HEK293T (cell line): ENCODE data around the gene DNAJB12.
A peak's percentile ranks its signal among the peaks of the same experiment; 100 is the strongest.
"Not testable (repeated sequence)": the region's sequence is repeated elsewhere in the genome, so short reads cannot be mapped to it uniquely, and the experiment has no call there.

Experiments used
- CTCF ChIA-PET: fragments of 350-600 bp; formaldehyde crosslinking; extraction: SDS; loops from one replicate; lab custom pipeline; 2021; ENCODE audit warnings: antibody characterized with exemption, inconsistent platforms; lab: Yijun Ruan, JAX
- POLR2A ChIA-PET: fragments of 350-600 bp; formaldehyde crosslinking; extraction: SDS; loops from one replicate; lab custom pipeline; 2020; ENCODE audit warnings: antibody characterized with exemption, inconsistent platforms; lab: Yijun Ruan, JAX
- DNase-seq: peaks from one replicate; pipeline ENCODE4 v3.0.0; 2012; ENCODE audit warnings: mixed read lengths; ENCODE audit errors: extremely low spot score
- ARNT ChIP-seq: fragments of 450-650 bp; IDR thresholded peaks from 2 replicates; pipeline ENCODE4 v1.6.1; 2017; ENCODE audit warnings: mild to moderate bottlenecking
- BHLHE40 ChIP-seq: fragments of 450-650 bp; IDR thresholded peaks from 2 replicates; pipeline ENCODE4 v1.6.1; 2016; ENCODE audit warnings: mild to moderate bottlenecking, moderate library complexity, borderline replicate concordance
- CTBP1 ChIP-seq: fragments of 450-650 bp; IDR thresholded peaks from 2 replicates; pipeline ENCODE4 v1.6.1; 2016; ENCODE audit warnings: borderline replicate concordance
- ELF4 ChIP-seq: fragments of 450-650 bp; IDR thresholded peaks from 2 replicates; pipeline ENCODE4 v1.6.1; 2017; ENCODE audit warnings: antibody characterized with exemption
- FOXA1 ChIP-seq: fragments of 450-650 bp; IDR thresholded peaks from 2 replicates; pipeline ENCODE4 v1.6.1; 2016; ENCODE audit warnings: mild to moderate bottlenecking
- FOXK2 ChIP-seq: fragments of 450-650 bp; IDR thresholded peaks from 2 replicates; pipeline ENCODE4 v1.6.1; 2016; ENCODE audit warnings: mild to moderate bottlenecking
- FOXM1 ChIP-seq: fragments of 450-650 bp; IDR thresholded peaks from 2 replicates; pipeline ENCODE4 v1.6.1; 2017; ENCODE audit warnings: mild to moderate bottlenecking, borderline replicate concordance
- HDGF ChIP-seq: fragments of 450-650 bp; IDR thresholded peaks from 2 replicates; pipeline ENCODE4 v1.6.1; 2017; ENCODE audit warnings: antibody characterized with exemption, borderline replicate concordance
- L3MBTL2 ChIP-seq: fragments of 450-650 bp; conservative IDR thresholded peaks from 2 replicates; pipeline ENCODE4 v1.6.1; 2016; ENCODE audit warnings: mild to moderate bottlenecking
- LEF1 ChIP-seq: fragments of 450-650 bp; IDR thresholded peaks from 2 replicates; pipeline ENCODE4 v1.6.1; 2017; ENCODE audit warnings: mild to moderate bottlenecking, borderline replicate concordance
- NFRKB ChIP-seq: fragments of 450-650 bp; IDR thresholded peaks from 2 replicates; pipeline ENCODE4 v1.6.1; 2016; ENCODE audit warnings: mild to moderate bottlenecking, moderate library complexity
- SP1 ChIP-seq: fragments of 450-650 bp; IDR thresholded peaks from 2 replicates; pipeline ENCODE4 v1.6.1; 2017
- SUZ12 ChIP-seq: fragments of 450-650 bp; IDR thresholded peaks from 2 replicates; pipeline ENCODE4 v1.6.1; 2016; ENCODE audit warnings: mild to moderate bottlenecking
- TARDBP ChIP-seq: fragments of 450-650 bp; IDR thresholded peaks from 2 replicates; pipeline ENCODE4 v1.6.1; 2016
- ZNF384 ChIP-seq: fragments of 450-650 bp; IDR thresholded peaks from 2 replicates; pipeline ENCODE4 v1.6.1; 2016
- TF ChIP-seq, protein P1 (sequence below): fragments of 450-650 bp; IDR thresholded peaks from 2 replicates; pipeline ENCODE4 v1.6.1; 2016

DNAJB12 gene

DNA sequence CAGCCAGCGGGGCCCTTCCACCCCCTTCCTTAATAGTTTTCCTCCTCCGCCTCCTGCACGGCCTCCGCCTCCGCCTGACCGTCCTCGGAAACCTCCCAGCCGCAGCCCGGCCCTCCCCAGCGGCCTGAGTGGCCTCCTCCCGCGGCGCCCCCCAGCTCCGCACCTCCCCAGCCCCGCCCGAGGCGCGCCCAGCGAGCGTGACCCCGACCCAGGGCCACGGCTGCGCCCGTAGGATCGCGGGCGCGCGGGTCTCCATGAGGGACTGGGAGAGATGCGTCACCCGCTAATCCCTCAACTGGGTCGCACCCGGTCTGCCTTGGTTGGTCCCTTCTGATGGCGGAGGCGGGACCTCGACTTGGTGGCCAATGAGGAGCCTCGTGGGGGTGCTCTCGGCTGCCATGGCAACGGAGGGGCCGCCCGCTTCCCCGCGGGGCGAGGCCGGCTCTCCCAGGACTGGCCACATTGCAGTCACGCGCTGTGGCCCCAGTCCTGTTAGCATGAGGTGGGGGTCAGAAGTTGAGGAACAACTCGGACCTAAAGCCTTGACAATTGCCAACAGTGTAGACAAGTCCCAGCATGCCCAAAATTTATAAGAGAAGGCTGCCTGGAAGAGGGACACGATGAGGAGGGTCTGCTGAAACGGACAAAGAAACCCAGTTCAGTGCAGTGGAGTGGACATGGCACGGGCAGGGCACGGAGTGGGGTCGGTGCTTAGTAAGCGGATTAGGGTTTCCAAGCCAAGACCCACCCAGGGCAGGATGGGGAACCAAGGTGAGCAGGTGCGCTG is 56.7 kb downstream of the DNAJB12 start:
- CTCF ChIA-PET, result interaction anchor here (0.5 kb wide), 1 partner anchor 17 kb away, joined by 3 read pairs; no protein-coding TSS in a partner anchor
- DNase-seq, result peak; percentile 94
- POLR2A ChIA-PET, result interaction anchor here (0.7 to 3.1 kb wide), 8 partner anchors 16 to 34 kb away, joined by 3 to 27 read pairs (median 4); partner anchors contain the start of gene DDIT4
- TF ChIP-seq L3MBTL2 (peak; percentile 40), ARNT (no peak)

DNA sequence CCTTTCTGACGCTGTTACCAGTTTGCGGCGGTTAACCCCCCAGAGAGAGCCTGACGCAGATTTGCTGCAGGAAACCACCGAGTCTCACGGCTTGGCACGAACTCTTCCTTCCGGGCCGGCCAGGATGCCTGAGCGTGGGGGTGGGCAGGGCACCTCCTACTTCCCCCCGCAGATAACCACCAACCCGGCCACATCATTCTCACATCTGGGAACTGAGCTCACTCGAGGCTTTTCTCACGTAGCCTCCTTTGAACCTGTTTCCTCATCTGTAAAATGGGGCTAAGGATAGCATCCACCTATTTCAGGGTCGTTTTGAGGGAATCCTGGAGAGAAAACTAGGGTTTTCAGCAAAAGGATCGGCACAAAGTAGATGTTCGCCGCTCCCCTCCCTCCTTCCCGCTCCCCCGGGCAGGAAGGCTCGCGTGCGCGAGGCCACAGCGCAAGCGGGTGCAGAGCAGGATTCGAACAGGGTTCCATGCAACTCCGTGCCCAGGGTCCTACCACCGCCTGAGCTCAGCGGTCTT is 57.4 kb downstream of the DNAJB12 start:
- no peak for DNase-seq
- TF ChIP-seq LEF1 (no peak), SP1 (no peak), FOXK2 (no peak), ELF4 (no peak), BHLHE40 (no peak), L3MBTL2 (peak; percentile 52), NFRKB (no peak)
- POLR2A ChIA-PET, result interaction anchor here (0.7 to 3.1 kb wide), 8 partner anchors 17 to 35 kb away, joined by 3 to 27 read pairs (median 4); partner anchors contain the start of gene DDIT4
- CTCF ChIA-PET, result interaction anchor here (0.5 kb wide), 1 partner anchor 18 kb away, joined by 3 read pairs; no protein-coding TSS in a partner anchor

DNA sequence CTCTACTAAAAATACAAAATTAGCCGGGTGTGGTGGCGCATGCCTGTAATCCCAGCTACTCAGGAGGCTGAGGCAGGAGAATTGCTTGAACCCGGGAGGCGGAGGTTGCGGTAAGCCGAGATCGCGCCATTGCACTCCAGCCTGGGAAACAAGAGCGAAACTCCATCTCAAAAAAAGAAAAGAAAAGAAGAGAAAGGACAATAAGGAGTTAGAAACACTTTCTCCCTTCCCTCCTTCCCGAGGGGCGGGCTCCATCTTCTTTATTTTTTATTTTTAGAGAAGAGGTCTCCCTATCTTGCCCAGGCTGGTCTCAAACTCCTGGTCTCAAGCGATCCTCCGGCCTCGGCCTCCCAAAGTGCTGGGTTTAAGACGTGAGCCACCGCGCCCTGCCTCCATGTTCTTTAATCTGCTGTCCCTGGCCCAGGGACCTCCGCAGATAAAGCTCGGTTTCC is 57.9 kb downstream of the DNAJB12 start:
- POLR2A ChIA-PET, result interaction anchor here (0.8 to 3.1 kb wide), 7 partner anchors 18 to 35 kb away, joined by 3 to 27 read pairs (median 4); partner anchors contain the start of gene DDIT4
- CTCF ChIA-PET, DNase-seq: not testable (repeated sequence)

DNA sequence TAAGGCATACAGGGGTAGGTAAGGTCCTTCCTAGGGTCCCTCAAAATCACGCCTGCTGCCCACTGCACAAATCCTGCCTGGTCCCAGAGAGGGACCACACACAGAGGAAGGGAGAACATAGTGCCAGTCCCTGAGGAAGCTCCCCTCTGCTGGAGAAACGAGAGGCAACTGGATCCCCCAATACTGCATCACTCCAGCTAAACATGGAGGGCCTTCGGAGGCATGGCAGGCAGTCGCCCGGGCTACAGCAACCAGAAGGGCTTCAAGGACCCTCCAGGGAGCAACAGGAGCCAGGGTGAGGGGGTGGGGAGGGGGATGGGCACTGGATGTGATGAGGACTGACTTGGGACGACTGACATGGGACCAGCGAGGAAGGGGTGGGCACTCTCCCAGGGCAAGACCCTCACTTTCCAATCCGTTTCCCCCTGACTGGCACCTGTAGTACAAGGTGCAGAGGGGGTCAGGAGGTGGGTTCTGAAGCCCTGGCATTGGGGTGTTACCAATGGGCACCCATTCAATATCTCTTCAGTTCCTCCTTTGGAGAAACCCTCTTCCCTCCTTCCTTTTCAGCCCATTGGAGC is 59.3 kb downstream of the DNAJB12 start:
- CTCF ChIA-PET, result no interaction called here
- POLR2A ChIA-PET, result interaction anchor here (1.6 kb wide), 1 partner anchor 18 kb away, joined by 5 read pairs; no protein-coding TSS in a partner anchor
- no peak for TF ChIP-seq FOXK2
- no peak for TF ChIP-seq ELF4
- no peak for TF ChIP-seq CTBP1
- no peak for TF ChIP-seq SUZ12
- TF ChIP-seq HDGF, result no peak
- no peak for TF ChIP-seq SP1
- no peak for TF ChIP-seq TARDBP
- no peak for TF ChIP-seq BHLHE40
- TF ChIP-seq L3MBTL2, result no peak
- TF ChIP-seq ARNT, result no peak
- TF ChIP-seq FOXM1, result no peak
- TF ChIP-seq FOXA1, result no peak
- TF ChIP-seq ZNF384, result no peak
- no peak for TF ChIP-seq NFRKB
- no peak for TF ChIP-seq LEF1
- TF ChIP-seq, protein P1, sequence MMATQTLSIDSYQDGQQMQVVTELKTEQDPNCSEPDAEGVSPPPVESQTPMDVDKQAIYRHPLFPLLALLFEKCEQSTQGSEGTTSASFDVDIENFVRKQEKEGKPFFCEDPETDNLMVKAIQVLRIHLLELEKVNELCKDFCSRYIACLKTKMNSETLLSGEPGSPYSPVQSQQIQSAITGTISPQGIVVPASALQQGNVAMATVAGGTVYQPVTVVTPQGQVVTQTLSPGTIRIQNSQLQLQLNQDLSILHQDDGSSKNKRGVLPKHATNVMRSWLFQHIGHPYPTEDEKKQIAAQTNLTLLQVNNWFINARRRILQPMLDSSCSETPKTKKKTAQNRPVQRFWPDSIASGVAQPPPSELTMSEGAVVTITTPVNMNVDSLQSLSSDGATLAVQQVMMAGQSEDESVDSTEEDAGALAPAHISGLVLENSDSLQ, result no peak
- no peak for DNase-seq

DNA sequence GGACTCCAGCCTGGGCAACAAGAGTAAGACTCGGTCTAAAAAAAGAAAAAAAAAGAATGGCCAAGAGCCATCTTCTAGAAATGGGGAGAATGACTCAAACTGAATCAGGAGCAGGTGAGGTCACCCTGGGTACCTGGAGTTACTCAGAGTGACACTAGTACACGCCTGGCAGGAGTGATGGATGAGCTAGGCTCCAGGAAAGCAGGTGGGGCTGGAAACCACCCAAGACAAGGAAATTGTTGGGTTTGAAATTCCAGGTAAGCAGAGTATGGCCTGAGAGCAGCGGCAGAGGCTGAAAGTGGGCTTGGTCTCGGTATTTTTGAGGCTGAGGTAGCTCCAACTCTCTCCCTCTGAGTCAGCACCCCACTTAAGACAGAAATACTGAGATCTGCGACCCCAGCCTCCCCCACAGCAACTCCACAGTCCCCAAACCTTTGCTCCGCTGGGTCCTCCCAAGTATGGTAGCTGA is 62.5 kb downstream of the DNAJB12 start:
- DNase-seq, result no peak
- POLR2A ChIA-PET, result interaction anchor here (0.8 to 4.8 kb wide), 7 partner anchors 11 to 28 kb away, joined by 3 to 26 read pairs (median 4); partner anchors contain the start of gene DDIT4

DNA sequence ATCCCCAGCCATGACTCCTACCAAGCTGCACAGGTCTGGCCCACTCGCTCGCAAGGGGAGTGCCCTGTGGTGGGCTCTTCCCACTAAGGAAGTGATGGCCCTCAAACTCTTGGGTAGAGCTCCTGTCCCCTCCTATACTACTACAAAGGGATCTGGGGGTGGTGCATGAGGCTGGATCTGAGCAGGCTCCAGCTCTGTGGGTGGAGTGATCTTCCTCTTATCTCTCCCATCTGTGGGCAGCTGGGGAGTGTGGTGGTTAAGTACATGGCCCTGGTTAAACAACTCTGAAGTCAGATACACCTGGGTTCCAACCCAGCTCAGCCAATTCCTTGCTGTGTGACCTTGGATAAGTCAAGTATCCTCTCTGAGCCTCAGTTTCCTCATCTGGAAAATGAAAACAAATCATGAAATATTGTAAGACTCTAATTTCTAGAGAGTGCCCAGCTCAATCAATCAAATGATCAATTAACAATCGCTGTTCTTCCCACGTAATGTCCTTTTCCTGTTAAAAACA is 63.6 kb downstream of the DNAJB12 start:
- TF ChIP-seq SP1 (no peak), ARNT (no peak), ELF4 (no peak), BHLHE40 (no peak), FOXK2 (no peak), FOXM1 (no peak), L3MBTL2 (no peak), LEF1 (no peak)
- TF ChIP-seq, protein P1, result no peak
- ChIA-PET POLR2A (interaction anchor here (0.7 to 4.8 kb wide), 4 partner anchors 15 to 36 kb away, joined by 3 to 26 read pairs (median 6); partner anchors contain the start of gene DDIT4), CTCF (no interaction called here)
- DNase-seq, result no peak

More for the DNA sequence above, 62.5 kb downstream of the DNAJB12 start:
- CTCF ChIA-PET, result interaction anchor here (0.7 kb wide), 1 partner anchor 844 kb away, joined by 3 read pairs; no protein-coding TSS in a partner anchor
- TF ChIP-seq, protein P1, result no peak
- TF ChIP-seq L3MBTL2, result no peak
- no peak for TF ChIP-seq NFRKB
